Measurements from ENCODE around the gene ABCC11. TPM values are rescaled to one million over a fixed set of nuclear protein-coding genes. Genes with fewer than 3 reads are reported as not detected.

ABCC11 gene
- total and polyA plus RNA-seq, 12 donors = 0.01 to 0.61 (median 0.24) TPM; not detected in 5

- no peak for TF ChIP-seq CTCF (IDR thresholded peaks at IDR 0.05)
- peak overlapping the region in 4 of 10 donors; percentile 27 to 67 (median 50) for H3K27ac ChIP-seq
- 48 to 60% methylated on average over 4 of the region's 4 CpGs for WGBS, 2 donors
- H3K36me3 ChIP-seq = peaks cover 0 to 64% (median 6%) of the 10 kb centered on the region in 9 donors
- peak in 4 of 8 donors; percentile 26 to 60 (median 44) for ATAC-seq
- intact Hi-C loops (cut with DNase I) = loop anchor here in 1 of 10 donors (10.0 kb wide), 1 partner anchor 269 kb away; no protein-coding TSS in a partner anchor
- DNase-seq = no peak
- H3K4me1 ChIP-seq = peaks cover 8 to 74% (median 59%) of the 10 kb centered on the region in 9 donors
- no peaks in the 10 kb centered on the region for H3K27me3 ChIP-seq
- no peaks in the 10 kb centered on the region for H3K9me3 ChIP-seq
- H3K4me3 ChIP-seq = no peak overlapping the region
Observed at GRCh38 chr16:48276102-48276501, 28.8 kb upstream of the ABCC11 start.

- no peaks in the 10 kb centered on the region for H3K27me3 ChIP-seq
- intact Hi-C loops (cut with DNase I) = loop anchor here in 1 of 10 donors (10.0 kb wide), 1 partner anchor 270 kb away; no protein-coding TSS in a partner anchor
- H3K4me3 ChIP-seq = no peak overlapping the region
- DNase-seq = no peak
- peaks cover 3 to 67% (median 43%) of the 10 kb centered on the region in 9 donors for H3K4me1 ChIP-seq
- TF ChIP-seq CTCF (IDR thresholded peaks at IDR 0.05) = no peak
- peaks cover 0 to 71% (median 11%) of the 10 kb centered on the region in 9 donors for H3K36me3 ChIP-seq
- H3K9me3 ChIP-seq = no peaks in the 10 kb centered on the region
- no peak for ATAC-seq
- H3K27ac ChIP-seq = no peak overlapping the region
- 94 to 98% methylated on average over 1 of the region's 1 CpG for WGBS, 2 donors
Observed at GRCh38 chr16:48274476-48274875, 27.1 kb upstream of the ABCC11 start.

- Histone ChIP-seq H3K27ac (peak overlapping the region; percentile 13 to 64 (median 52)), H3K4me1 (peaks cover 0 to 58% (median 28%) of the 10 kb centered on the region in 9 donors), H3K27me3 (no peaks in the 10 kb centered on the region), H3K9me3 (no peaks in the 10 kb centered on the region), H3K36me3 (peaks cover 0 to 79% (median 9%) of the 10 kb centered on the region in 9 donors), H3K4me3 (peak overlapping the region in 1 of 10 donors; percentile 1)
- no peak for TF ChIP-seq CTCF (IDR thresholded peaks at IDR 0.05)
- ATAC-seq (peak; percentile 21 to 93 (median 75)), DNase-seq (peak in 1 of 2 donors; percentile 36)
- WGBS, 2 donors = 62 to 69% methylated on average over 8 of the region's 8 CpGs
- intact Hi-C loops (cut with DNase I) = loop anchor here in 1 of 10 donors (10.0 kb wide), 1 partner anchor 272 kb away; no protein-coding TSS in a partner anchor
Observed at GRCh38 chr16:48272837-48273421, 25.6 kb upstream of the ABCC11 start.

GRCh38 chr16:48271728-48272127 lies 24.4 kb upstream of the ABCC11 start:
- intact Hi-C loops (cut with DNase I) = loop anchor here in 1 of 10 donors (10.0 kb wide), 1 partner anchor 273 kb away; no protein-coding TSS in a partner anchor

More at GRCh38 chr16:48271728-48272127, 24.4 kb upstream of the ABCC11 start:
- peak in 3 of 9 donors; percentile 22 to 26 (median 23) for TF ChIP-seq CTCF (IDR thresholded peaks at IDR 0.05)
- Histone ChIP-seq H3K27ac (peak overlapping the region in 7 of 10 donors; percentile 13 to 64 (median 59)), H3K4me3 (no peak overlapping the region), H3K36me3 (peaks cover 0 to 77% (median 5%) of the 10 kb centered on the region in 9 donors), H3K4me1 (peaks cover 0 to 46% (median 17%) of the 10 kb centered on the region in 9 donors), H3K9me3 (no peaks in the 10 kb centered on the region), H3K27me3 (no peaks in the 10 kb centered on the region)
- DNase-seq (no peak), ATAC-seq (peak in 2 of 8 donors; percentile 28 to 61)
- 44 to 58% methylated on average over 5 of the region's 5 CpGs for WGBS, 2 donors
